Chondrocyte (in vitro differentiated cells): ENCODE measurements around the gene SLC7A1. TPM values are rescaled to one million over a fixed set of nuclear protein-coding genes. Genes with fewer than 3 reads are reported as not detected.

Source experiments
- DNase-seq: peaks from one replicate; pipeline ENCODE4 v3.0.0; 2021; ENCODE audit warnings: mixed read lengths, low spot score
- H3K27ac Mint-ChIP-seq: one replicate; pipeline ENCODE4 v1.8.0; 2021; ENCODE audit warnings: mild to moderate bottlenecking, moderate library complexity, mixed read lengths; ENCODE audit not compliant: unreplicated experiment
- H3K27me3 Mint-ChIP-seq: 2 replicates; pipeline ENCODE4 v1.8.0; 2021; ENCODE audit warnings: low read depth, mixed read lengths
- H3K36me3 Mint-ChIP-seq: 2 replicates; pipeline ENCODE4 v1.8.0; 2021; ENCODE audit warnings: low read depth, mixed read lengths
- H3K4me1 Mint-ChIP-seq: 2 replicates; pipeline ENCODE4 v1.8.0; 2021; ENCODE audit warnings: low read depth, mild to moderate bottlenecking, mixed read lengths
- H3K4me3 Mint-ChIP-seq: one replicate; pipeline ENCODE4 v1.8.0; 2021; ENCODE audit warnings: mild to moderate bottlenecking, moderate library complexity, mixed read lengths; ENCODE audit not compliant: unreplicated experiment
- H3K9me3 Mint-ChIP-seq: 2 replicates; pipeline ENCODE4 v1.8.0; 2021; ENCODE audit warnings: low read depth, mixed read lengths
- CTCF ChIP-seq: fragments of 200-600 bp; sonication (generic); IDR thresholded peaks from 2 replicates; pipeline ENCODE4 v1.5.0; 2021; ENCODE audit warnings: antibody characterized with exemption, mild to moderate bottlenecking, moderate library complexity
- total RNA-seq: library from RNA; stranded (reverse); gene quantifications from 3 replicates; pipeline ENCODE4 v1.2.1, GENCODE V29; 2021

Gene SLC7A1
- total RNA-seq, 1 donor from 2014 or later: 111 TPM

- Mint-ChIP-seq H3K36me3 (no peaks in the 10 kb centered on the region), H3K4me3 (no peak overlapping the region), H3K4me1 (peaks cover 17% of the 10 kb centered on the region), H3K27ac (no peak overlapping the region), H3K27me3 (no peaks in the 10 kb centered on the region), H3K9me3 (no peaks in the 10 kb centered on the region)
- DNase-seq: no peak
- TF ChIP-seq CTCF: no peak
These were observed 2.8 kb upstream of the SLC7A1 start for GRCh38 chr13:29598321-29598720.

GRCh38 chr13:29597706-29598105, 2.2 kb upstream of the SLC7A1 start:
- Mint-ChIP-seq H3K27ac (no peak overlapping the region), H3K4me3 (no peak overlapping the region)

GRCh38 chr13:29597246-29597645, 1.8 kb upstream of the SLC7A1 start:
- no peak overlapping the region for H3K4me3 Mint-ChIP-seq
- no peak for DNase-seq
- peaks cover 27% of the 10 kb centered on the region for H3K4me1 Mint-ChIP-seq
- TF ChIP-seq CTCF: no peak
- H3K9me3 Mint-ChIP-seq: no peaks in the 10 kb centered on the region
- H3K27me3 Mint-ChIP-seq: no peaks in the 10 kb centered on the region
- no peak overlapping the region for H3K27ac Mint-ChIP-seq
- no peaks in the 10 kb centered on the region for H3K36me3 Mint-ChIP-seq

More at GRCh38 chr13:29597706-29598105, 2.2 kb upstream of the SLC7A1 start:
- no peaks in the 10 kb centered on the region for H3K9me3 Mint-ChIP-seq
- no peak for DNase-seq
- H3K36me3 Mint-ChIP-seq: no peaks in the 10 kb centered on the region
- peaks cover 23% of the 10 kb centered on the region for H3K4me1 Mint-ChIP-seq
- no peaks in the 10 kb centered on the region for H3K27me3 Mint-ChIP-seq
- no peak for TF ChIP-seq CTCF

- H3K27me3 Mint-ChIP-seq: no peaks in the 10 kb centered on the region
- TF ChIP-seq CTCF: no peak
- peaks cover 40% of the 10 kb centered on the region for H3K4me1 Mint-ChIP-seq
- H3K27ac Mint-ChIP-seq: peak overlapping the region; percentile 79
- H3K9me3 Mint-ChIP-seq: no peaks in the 10 kb centered on the region
- no peak for DNase-seq
- H3K4me3 Mint-ChIP-seq: peak overlapping the region; percentile 75
- no peaks in the 10 kb centered on the region for H3K36me3 Mint-ChIP-seq
These were observed 553 bp upstream of the SLC7A1 start for GRCh38 chr13:29596064-29596418.

GRCh38 chr13:29594710-29595379, 643 bp downstream of the SLC7A1 start:
- Mint-ChIP-seq H3K27ac (peak overlapping the region; percentile 98), H3K4me1 (peaks cover 49% of the 10 kb centered on the region)

More at GRCh38 chr13:29594710-29595379, 643 bp downstream of the SLC7A1 start:
- no peaks in the 10 kb centered on the region for H3K27me3 Mint-ChIP-seq
- H3K36me3 Mint-ChIP-seq: no peaks in the 10 kb centered on the region
- peak overlapping the region; percentile 89 for H3K4me3 Mint-ChIP-seq
- no peaks in the 10 kb centered on the region for H3K9me3 Mint-ChIP-seq
- TF ChIP-seq CTCF: no peak
- no peak for DNase-seq
